ENCODE data around the gene ADAMTS6.

Gene ADAMTS6, protein sequence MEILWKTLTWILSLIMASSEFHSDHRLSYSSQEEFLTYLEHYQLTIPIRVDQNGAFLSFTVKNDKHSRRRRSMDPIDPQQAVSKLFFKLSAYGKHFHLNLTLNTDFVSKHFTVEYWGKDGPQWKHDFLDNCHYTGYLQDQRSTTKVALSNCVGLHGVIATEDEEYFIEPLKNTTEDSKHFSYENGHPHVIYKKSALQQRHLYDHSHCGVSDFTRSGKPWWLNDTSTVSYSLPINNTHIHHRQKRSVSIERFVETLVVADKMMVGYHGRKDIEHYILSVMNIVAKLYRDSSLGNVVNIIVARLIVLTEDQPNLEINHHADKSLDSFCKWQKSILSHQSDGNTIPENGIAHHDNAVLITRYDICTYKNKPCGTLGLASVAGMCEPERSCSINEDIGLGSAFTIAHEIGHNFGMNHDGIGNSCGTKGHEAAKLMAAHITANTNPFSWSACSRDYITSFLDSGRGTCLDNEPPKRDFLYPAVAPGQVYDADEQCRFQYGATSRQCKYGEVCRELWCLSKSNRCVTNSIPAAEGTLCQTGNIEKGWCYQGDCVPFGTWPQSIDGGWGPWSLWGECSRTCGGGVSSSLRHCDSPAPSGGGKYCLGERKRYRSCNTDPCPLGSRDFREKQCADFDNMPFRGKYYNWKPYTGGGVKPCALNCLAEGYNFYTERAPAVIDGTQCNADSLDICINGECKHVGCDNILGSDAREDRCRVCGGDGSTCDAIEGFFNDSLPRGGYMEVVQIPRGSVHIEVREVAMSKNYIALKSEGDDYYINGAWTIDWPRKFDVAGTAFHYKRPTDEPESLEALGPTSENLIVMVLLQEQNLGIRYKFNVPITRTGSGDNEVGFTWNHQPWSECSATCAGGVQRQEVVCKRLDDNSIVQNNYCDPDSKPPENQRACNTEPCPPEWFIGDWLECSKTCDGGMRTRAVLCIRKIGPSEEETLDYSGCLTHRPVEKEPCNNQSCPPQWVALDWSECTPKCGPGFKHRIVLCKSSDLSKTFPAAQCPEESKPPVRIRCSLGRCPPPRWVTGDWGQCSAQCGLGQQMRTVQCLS (N-terminal part only)

DNA sequence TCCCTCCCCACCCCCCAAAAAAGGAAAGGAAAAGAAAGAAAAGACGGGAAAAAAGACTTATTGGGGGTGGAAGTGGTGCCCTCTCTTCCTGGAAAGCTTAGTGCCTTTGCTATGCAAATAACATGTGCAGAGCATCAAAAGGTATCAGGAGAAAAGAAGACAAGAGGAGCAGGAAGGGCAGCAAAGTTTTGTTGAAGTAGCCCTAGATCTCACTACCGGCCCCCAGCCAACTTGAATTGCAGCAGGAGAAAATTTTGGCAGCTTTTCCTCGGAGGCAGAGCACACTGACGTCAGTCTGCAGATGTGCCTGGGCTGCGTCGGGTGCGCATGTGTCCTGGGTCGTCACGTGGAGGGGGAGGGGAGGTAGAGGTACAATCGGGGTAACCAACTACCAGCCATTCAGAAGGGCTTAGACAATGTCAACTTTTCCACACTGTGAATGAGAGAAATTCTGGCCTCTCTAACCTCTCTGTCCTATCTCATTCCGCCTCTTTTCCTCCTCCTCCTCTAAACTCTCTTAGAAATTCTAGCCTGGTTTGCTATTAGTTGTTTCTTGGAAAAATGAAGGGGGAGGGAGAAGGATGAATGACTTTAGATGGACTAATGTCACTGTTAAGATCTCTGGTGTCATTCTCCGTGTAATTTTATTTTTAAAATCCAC is at the start of gene ADAMTS6:
ADAMTS6 (minus strand) TSS at position 286 of the 661 bp plus-strand sequence. CDS start 8,247 bp downstream, outside the sequence.
- peak; percentile 75 for DNase-seq (ENCODE audit: low spot score)

DNA sequence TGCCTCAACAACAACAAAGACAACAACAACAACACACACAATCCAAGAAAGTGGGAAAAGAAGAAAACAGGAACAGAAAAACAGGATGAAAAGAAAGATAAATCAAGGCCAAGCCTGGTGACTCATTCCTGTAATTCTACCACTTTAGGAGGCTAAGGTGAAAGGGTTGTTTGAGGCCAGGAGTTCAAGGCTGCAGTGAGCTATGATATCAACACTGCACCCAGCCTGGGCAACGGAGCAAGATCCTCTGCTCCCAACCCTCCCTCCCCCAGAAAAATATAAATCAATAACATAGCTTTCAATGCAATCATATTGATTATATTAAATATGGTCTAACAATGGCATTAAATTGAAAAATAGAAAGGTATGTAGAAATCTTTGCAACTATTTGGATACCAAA is 49.2 kb upstream of the ADAMTS6 start:
- TF ChIP-seq, protein P1, sequence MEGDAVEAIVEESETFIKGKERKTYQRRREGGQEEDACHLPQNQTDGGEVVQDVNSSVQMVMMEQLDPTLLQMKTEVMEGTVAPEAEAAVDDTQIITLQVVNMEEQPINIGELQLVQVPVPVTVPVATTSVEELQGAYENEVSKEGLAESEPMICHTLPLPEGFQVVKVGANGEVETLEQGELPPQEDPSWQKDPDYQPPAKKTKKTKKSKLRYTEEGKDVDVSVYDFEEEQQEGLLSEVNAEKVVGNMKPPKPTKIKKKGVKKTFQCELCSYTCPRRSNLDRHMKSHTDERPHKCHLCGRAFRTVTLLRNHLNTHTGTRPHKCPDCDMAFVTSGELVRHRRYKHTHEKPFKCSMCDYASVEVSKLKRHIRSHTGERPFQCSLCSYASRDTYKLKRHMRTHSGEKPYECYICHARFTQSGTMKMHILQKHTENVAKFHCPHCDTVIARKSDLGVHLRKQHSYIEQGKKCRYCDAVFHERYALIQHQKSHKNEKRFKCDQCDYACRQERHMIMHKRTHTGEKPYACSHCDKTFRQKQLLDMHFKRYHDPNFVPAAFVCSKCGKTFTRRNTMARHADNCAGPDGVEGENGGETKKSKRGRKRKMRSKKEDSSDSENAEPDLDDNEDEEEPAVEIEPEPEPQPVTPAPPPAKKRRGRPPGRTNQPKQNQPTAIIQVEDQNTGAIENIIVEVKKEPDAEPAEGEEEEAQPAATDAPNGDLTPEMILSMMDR (IDR thresholded peaks at IDR 0.05; ENCODE audit: extremely low read depth, missing control alignments), result no peak
- no peak for DNase-seq (ENCODE audit: low spot score)

More for the DNA sequence above, at the start of gene ADAMTS6:
- TF ChIP-seq, protein P1 (IDR thresholded peaks at IDR 0.05; ENCODE audit: extremely low read depth, missing control alignments), result no peak

DNA sequence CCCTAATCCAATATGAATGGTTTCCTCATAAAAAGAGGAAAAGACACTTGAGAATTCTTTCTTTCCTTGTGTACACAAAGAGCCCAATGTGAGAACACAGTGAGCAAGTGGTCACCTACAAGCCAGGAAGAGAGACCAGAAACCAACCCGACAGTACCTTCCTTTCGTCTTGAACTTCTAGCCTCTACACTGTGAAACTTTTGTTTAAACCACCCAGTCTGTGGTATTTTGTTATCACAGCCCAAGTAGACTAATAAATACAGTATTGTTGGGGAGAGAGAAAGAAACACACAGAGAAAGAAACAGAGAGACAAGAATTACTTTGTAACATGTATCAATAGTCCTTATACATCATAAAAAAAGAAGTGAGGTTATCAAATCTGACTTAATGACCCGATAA is 44.0 kb upstream of the ADAMTS6 start:
- DNase-seq (ENCODE audit: low spot score), result no peak
- TF ChIP-seq, protein P1 (IDR thresholded peaks at IDR 0.05; ENCODE audit: extremely low read depth, missing control alignments), result no peak

DNA sequence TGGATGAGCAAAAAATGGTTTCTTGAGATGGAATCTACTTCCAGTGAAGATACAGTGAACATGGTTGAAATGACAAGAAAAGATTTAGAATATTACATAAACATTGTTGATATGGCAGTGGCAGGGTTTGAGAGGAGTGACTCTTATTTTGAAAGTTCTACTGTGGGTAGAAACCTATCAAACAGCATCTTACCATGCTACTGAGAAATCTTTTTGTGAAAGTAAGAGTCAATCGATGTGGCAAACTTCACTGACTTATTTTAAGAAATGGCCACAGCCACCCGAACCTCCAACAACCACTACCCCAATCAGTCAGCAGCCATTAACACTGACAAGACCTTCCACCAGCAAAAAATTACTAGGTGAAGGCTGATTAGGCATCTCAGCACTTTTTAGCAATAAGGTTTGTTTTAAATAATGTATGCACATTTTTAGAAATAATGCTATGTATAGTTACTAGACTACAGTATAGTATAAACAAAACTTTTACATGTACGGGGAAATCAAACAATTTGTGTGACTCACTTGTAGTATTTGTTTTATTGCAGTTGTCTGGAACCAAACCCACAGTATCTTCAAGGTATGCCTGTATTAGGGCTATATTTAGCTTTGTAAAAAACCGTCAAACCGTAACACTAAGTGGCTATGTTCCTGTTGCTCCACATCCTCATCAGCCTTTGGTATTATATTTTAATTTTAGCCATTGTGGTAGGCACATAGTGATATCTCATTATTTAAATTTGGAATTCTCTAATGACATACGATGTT is 30.6 kb upstream of the ADAMTS6 start:
- DNase-seq (ENCODE audit: low spot score), result no peak
- TF ChIP-seq, protein P1 (IDR thresholded peaks at IDR 0.05; ENCODE audit: extremely low read depth, missing control alignments), result no peak

DNA sequence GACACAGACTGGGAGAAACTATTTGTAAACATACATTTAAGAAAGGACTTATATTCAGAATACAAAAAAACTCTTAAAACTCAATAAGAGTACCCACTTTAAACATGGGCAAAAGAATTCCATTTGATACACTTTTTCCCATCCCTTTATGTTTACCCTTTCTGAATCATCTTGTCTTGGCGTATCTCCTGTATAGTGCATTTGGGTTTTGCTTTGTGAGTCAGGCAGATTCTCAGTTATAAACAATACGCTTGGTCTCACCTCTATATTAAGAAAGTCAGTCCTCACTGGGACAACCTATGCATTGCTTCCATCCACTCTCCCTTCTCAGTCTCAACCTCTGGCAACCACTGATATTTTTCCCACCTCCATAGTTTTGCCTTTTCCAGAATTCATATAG is 27.3 kb upstream of the ADAMTS6 start:
- DNase-seq (ENCODE audit: low spot score), result no peak
- TF ChIP-seq, protein P1 (IDR thresholded peaks at IDR 0.05; ENCODE audit: extremely low read depth, missing control alignments), result no peak

DNA sequence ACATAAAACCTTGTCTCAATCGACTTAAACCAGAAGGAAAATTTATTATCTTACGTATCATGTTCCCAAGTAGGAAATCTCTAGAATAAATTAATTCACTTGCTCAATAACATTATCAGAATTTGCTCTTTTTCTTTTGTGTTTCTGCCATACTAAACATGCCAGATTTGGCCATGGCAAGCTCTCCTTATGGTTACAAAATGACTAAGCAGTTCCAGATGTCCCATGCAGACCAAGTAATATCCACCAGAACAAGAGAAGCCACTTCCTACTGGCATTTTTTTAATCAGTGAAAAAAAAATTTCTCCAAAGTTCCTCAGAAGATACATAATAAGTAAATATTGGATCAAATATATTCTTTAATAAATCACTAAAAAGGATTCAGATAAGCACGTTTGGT is 25.2 kb upstream of the ADAMTS6 start:
- DNase-seq (ENCODE audit: low spot score), result no peak

More for the DNA sequence above, 25.2 kb upstream of the ADAMTS6 start:
- TF ChIP-seq, protein P1 (IDR thresholded peaks at IDR 0.05; ENCODE audit: extremely low read depth, missing control alignments), result no peak
